ENCODE data around the gene UPB1. TPM values are rescaled to one million over a fixed set of nuclear protein-coding genes. Genes with fewer than 3 reads are reported as not detected.
A peak's percentile ranks its signal among the peaks of the same experiment; 100 is the strongest.
"Not testable (repeated sequence)": the region's sequence is repeated elsewhere in the genome, so short reads cannot be mapped to it uniquely, and the experiment has no call there.

UPB1 gene
- total and polyA plus RNA-seq, 8 donors = 0.35 to 0.73 TPM; not detected in 6

DNA sequence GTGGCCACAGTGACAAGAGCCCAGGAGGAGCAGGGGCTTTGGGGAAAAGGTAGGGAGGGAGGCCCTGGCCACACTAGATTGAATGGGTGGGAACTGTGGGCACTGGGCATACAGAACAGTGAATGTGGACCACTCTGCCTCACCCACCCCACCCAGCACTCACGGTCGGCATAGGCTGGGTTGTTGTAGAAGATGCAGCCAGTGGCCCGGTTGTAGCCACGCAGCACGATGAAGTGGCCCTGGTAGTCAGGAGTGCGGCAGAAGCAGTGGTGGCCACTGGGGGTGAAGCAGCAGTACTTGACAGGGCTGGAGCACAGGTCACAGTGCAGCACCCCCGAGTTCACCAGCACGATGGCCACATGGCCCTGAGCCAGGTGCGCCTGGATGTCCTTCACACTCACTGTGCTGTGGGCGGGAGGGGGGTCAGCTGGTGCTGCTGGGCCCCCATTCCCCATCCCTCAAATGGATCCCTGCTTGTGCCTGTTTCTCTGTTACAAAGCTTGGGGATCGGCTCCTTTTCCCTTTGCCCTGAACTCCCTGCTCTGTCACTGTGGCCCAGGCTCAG lies 48.6 kb downstream of the UPB1 start:
- no peak for DNase-seq
- intact Hi-C loops (cut with DNase I; ENCODE audit: low total_unique reads) = no loop called here
- Histone ChIP-seq H3K36me3 (peaks cover 69 to 97% (median 93%) of the 10 kb centered on the region in 4 donors), H3K27ac (peak overlapping the region; percentile 16 to 74 (median 57)), H3K4me1 (peaks cover 35 to 70% (median 55%) of the 10 kb centered on the region in 4 donors), H3K4me3 (no peak overlapping the region), H3K27me3 (no peaks in the 10 kb centered on the region), H3K9me3 (no peaks in the 10 kb centered on the region)
- 78 to 89% (median 82%) methylated on average over 10 to 11 of the region's 11 CpGs for WGBS, 5 donors
- no peak for TF ChIP-seq CTCF (IDR thresholded peaks at IDR 0.05)
- no peak for TF ChIP-seq POLR2AphosphoS5 (IDR thresholded peaks at IDR 0.05)
- TF ChIP-seq EP300 (IDR thresholded peaks at IDR 0.05) = no peak
- TF ChIP-seq POLR2A (IDR thresholded peaks at IDR 0.05) = no peak

DNA sequence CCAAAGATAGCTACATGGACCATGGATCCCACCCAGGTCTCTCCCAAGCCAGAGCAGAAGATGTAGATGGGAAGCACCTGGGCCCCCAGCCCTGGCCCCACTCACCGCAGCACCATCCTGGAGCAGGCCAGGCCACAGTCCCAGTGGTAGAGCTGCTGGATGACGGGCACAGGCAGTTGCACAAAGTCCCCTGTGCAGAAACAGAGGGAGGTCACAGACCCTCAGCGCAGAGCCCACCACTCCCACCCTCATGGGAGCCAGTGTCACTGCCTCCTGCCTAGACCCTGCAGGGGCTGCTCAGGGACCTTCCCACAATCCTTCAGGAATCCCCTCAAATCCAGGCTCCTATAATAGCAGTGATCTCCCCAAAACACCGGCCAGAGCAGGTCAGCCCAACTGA lies 53.7 kb downstream of the UPB1 start:
- 95 to 100% (median 98%) methylated on average over 2 to 4 of the region's 4 CpGs for WGBS, 5 donors
- peaks cover 64 to 93% (median 77%) of the 10 kb centered on the region in 4 donors for H3K4me1 ChIP-seq
- intact Hi-C loops (cut with DNase I; ENCODE audit: low total_unique reads) = no loop called here

DNA sequence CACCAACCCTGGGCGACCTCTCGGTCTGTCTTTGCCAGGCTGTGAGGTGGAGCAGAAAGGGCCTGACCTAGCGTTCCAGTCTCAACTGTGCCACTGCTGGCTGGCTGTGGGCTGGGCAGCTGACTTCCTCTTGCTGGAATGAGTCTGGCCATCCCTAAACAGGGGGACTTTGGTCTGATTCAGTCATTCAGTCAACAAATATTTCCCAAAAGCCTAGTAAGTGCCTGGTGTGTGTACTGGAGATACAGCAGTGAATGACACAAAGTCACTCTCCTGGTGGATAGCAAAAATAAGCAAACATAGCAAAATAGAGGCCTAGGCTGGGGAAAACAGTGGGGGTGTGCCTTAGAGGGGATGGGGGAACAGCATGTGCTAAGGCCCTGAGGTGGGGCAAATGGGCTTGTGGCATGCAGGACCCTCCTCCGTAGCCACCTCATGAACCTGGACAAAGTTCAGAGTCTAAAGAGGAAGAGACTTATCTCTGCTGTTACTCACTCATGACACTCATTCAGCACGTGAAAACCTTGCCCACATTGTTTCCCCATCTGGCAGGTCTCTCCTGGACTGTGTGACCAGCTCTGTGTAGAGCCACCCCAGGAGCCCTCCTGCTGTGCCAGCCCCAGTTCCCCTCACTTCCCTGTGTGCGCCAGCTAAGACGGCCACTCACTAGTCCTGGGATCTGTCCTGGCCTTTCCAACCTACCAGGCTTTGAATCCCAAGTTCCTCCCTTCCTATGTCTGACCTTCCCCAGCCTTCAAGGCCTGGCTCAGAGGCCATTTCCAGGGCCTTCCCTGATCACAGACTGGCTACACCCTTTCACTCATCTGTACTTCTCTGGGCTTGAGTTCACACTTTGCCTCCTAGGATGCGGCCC lies 55.1 kb downstream of the UPB1 start:
- 39 to 73% (median 53%) methylated on average over 8 of the region's 8 CpGs for WGBS, 5 donors
- Histone ChIP-seq H3K9me3 (no peaks in the 10 kb centered on the region), H3K27ac (peak overlapping the region; percentile 73 to 98 (median 92)), H3K27me3 (no peaks in the 10 kb centered on the region), H3K4me1 (peaks cover 52 to 82% (median 68%) of the 10 kb centered on the region in 4 donors), H3K36me3 (peaks cover 26 to 51% (median 47%) of the 10 kb centered on the region in 4 donors), H3K4me3 (no peak overlapping the region)
- intact Hi-C loops (cut with DNase I; ENCODE audit: low total_unique reads) = no loop called here
- peak; percentile 69 to 83 for DNase-seq
- TF ChIP-seq POLR2AphosphoS5 (IDR thresholded peaks at IDR 0.05) = peak in 2 of 3 donors; percentile 40 to 57
- no peak for TF ChIP-seq EP300 (IDR thresholded peaks at IDR 0.05)

More for the DNA sequence above, 53.7 kb downstream of the UPB1 start:
- no peaks in the 10 kb centered on the region for H3K9me3 ChIP-seq
- no peak for DNase-seq
- H3K4me3 ChIP-seq = no peak overlapping the region
- TF ChIP-seq POLR2A (IDR thresholded peaks at IDR 0.05) = no peak
- TF ChIP-seq CTCF (IDR thresholded peaks at IDR 0.05) = no peak
- no peak for TF ChIP-seq EP300 (IDR thresholded peaks at IDR 0.05)
- no peak for TF ChIP-seq POLR2AphosphoS5 (IDR thresholded peaks at IDR 0.05)
- H3K27ac ChIP-seq = peak overlapping the region; percentile 59 to 98 (median 92)
- peaks cover 28 to 65% (median 59%) of the 10 kb centered on the region in 4 donors for H3K36me3 ChIP-seq
- H3K27me3 ChIP-seq = no peaks in the 10 kb centered on the region

GRCh38 chr22:24550902-24551435 lies 55.8 kb downstream of the UPB1 start:
- Histone ChIP-seq H3K4me3 (no peak overlapping the region), H3K27me3 (no peaks in the 10 kb centered on the region), H3K9me3 (no peaks in the 10 kb centered on the region), H3K36me3 (peaks cover 26 to 48% (median 42%) of the 10 kb centered on the region in 4 donors), H3K4me1 (peaks cover 50 to 75% (median 61%) of the 10 kb centered on the region in 4 donors), H3K27ac (peak overlapping the region; percentile 73 to 98 (median 92))
- DNase-seq = no peak
- intact Hi-C loops (cut with DNase I; ENCODE audit: low total_unique reads) = no loop called here
- WGBS, 5 donors = 60 to 83% (median 68%) methylated on average over 4 to 6 of the region's 6 CpGs
- TF ChIP-seq CTCF (IDR thresholded peaks at IDR 0.05) = no peak
- TF ChIP-seq POLR2A (IDR thresholded peaks at IDR 0.05) = no peak
- no peak for TF ChIP-seq EP300 (IDR thresholded peaks at IDR 0.05)
- TF ChIP-seq POLR2AphosphoS5 (IDR thresholded peaks at IDR 0.05) = no peak

- peak in 1 of 2 donors; percentile 24 for DNase-seq
- H3K9me3 ChIP-seq; H3K27me3 ChIP-seq; intact Hi-C loops (cut with DNase I; ENCODE audit: low total_unique reads): not testable (repeated sequence)
- Histone ChIP-seq H3K4me1 (peaks cover 62 to 75% (median 67%) of the 10 kb centered on the region in 4 donors), H3K36me3 (peaks cover 10 to 34% (median 28%) of the 10 kb centered on the region in 4 donors), H3K27ac (peak overlapping the region; percentile 22 to 98 (median 97)), H3K4me3 (peak overlapping the region in 2 of 4 donors; percentile 87 to 95)
- WGBS, 5 donors = 66 to 75% (median 68%) methylated on average over 10 of the region's 10 CpGs
Observed at GRCh38 chr22:24552503-24553286, 57.6 kb downstream of the UPB1 start.
